ENCODE data around the gene LMTK3. TPM values are rescaled to one million over a fixed set of nuclear protein-coding genes. Genes with fewer than 3 reads are reported as not detected.

LMTK3 gene
- total RNA-seq, 1 experiment from 2014 or later, result 15.9 TPM

GRCh38 chr19:48529156-48529555 is 17.5 kb upstream of the LMTK3 start:
- Mint-ChIP-seq H3K36me3 (peaks cover 30% of the 10 kb centered on the region), H3K4me3 (no peak overlapping the region), H3K4me1 (peaks cover 6% of the 10 kb centered on the region), H3K27me3 (ENCODE audit: low read depth) (peaks cover 12% of the 10 kb centered on the region), H3K27ac (no peak overlapping the region), H3K9me3 (peaks cover 40% of the 10 kb centered on the region)
- TF ChIP-seq ZNF219 (CRISPR knock-in tag; IDR thresholded peaks at IDR 0.05; ENCODE audit: borderline replicate concordance) (no peak), NR1H2 (CRISPR knock-in tag; IDR thresholded peaks at IDR 0.05) (no peak), ZNF121 (CRISPR knock-in tag; IDR thresholded peaks at IDR 0.05) (no peak), ATF1 (CRISPR knock-in tag; IDR thresholded peaks at IDR 0.05) (no peak), NFATC4 (CRISPR knock-in tag; IDR thresholded peaks at IDR 0.05) (no peak), PRRX2 (CRISPR knock-in tag; IDR thresholded peaks at IDR 0.05) (no peak), ZNF423 (CRISPR knock-in tag; IDR thresholded peaks at IDR 0.05) (no peak), ATF2 (CRISPR knock-in tag; IDR thresholded peaks at IDR 0.05; ENCODE audit: borderline replicate concordance, low read depth) (no peak), OVOL2 (CRISPR knock-in tag; IDR thresholded peaks at IDR 0.05; ENCODE audit: borderline replicate concordance) (no peak), ZBTB21 (CRISPR knock-in tag; IDR thresholded peaks at IDR 0.05; ENCODE audit: borderline replicate concordance) (no peak), FOXJ3 (CRISPR knock-in tag; IDR thresholded peaks at IDR 0.05; ENCODE audit: borderline replicate concordance) (no peak), E2F1 (CRISPR knock-in tag; IDR thresholded peaks at IDR 0.05) (no peak)
- TF ChIP-seq, protein P1, sequence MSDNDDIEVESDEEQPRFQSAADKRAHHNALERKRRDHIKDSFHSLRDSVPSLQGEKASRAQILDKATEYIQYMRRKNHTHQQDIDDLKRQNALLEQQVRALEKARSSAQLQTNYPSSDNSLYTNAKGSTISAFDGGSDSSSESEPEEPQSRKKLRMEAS (CRISPR knock-in tag; IDR thresholded peaks at IDR 0.05), result no peak
- TF ChIP-seq, protein P2, sequence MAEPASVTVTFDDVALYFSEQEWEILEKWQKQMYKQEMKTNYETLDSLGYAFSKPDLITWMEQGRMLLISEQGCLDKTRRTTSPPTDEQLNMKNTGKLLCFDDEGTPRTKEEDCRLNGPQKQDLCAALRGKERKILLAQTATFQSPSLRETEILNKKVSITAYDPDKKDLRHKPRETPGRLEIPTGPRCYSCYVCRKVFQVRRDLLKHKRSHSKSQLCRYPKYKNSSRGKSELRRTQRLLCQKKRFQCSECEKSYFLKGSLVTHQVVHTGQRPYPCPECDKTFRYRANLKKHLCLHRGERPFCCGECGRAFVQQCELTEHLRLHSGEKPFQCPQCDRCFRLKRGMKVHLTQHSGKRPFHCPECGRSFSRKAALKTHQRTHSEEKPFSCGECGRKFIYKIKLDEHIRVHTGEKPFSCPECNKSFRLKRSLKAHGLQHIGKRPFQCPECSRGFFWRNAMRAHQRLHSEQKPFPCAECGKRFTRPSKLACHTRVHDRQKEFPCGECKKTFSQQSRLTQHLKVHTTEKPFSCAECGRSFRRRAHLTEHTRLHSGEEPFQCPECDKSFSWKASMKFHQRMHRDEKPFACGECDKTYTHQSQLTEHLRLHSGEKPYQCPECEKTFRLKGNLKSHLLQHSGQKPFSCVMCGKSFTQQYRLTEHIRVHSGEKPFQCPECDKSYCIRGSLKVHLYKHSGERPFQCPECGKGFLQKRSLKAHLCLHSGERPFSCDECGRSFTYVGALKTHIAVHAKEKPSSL (CRISPR knock-in tag; conservative IDR thresholded peaks at IDR 0.05), result no peak
- ATAC-seq, result no peak
- ChIA-PET CTCF (interaction anchor here (1.4 to 2.4 kb wide), 3 partner anchors 24 to 59 kb away, joined by 4 to 5 read pairs (median 4); no protein-coding TSS in a partner anchor), POLR2A (interaction anchor here (0.6 to 1.1 kb wide), 3 partner anchors 9 to 25 kb away, joined by 3 to 6 read pairs (median 3); no protein-coding TSS in a partner anchor)
- DNase-seq (ENCODE audit: low spot score), result no peak

GRCh38 chr19:48524732-48525131 is 13.1 kb upstream of the LMTK3 start:
- H3K36me3 Mint-ChIP-seq, result peaks cover 30% of the 10 kb centered on the region
- TF ChIP-seq IRF2 (CRISPR knock-in tag; IDR thresholded peaks at IDR 0.05; ENCODE audit: borderline replicate concordance, low read depth) (no peak), JAZF1 (CRISPR knock-in tag; IDR thresholded peaks at IDR 0.05) (no peak), TEAD4 (CRISPR knock-in tag; IDR thresholded peaks at IDR 0.05) (no peak), HMGA2 (CRISPR knock-in tag; IDR thresholded peaks at IDR 0.05) (no peak), RORB (CRISPR knock-in tag; IDR thresholded peaks at IDR 0.05) (no peak), MXD4 (CRISPR knock-in tag; IDR thresholded peaks at IDR 0.05; ENCODE audit: borderline replicate concordance) (no peak), ZNF121 (CRISPR knock-in tag; IDR thresholded peaks at IDR 0.05) (no peak), ZSCAN18 (CRISPR knock-in tag; IDR thresholded peaks at IDR 0.05) (no peak), JUN (CRISPR knock-in tag; IDR thresholded peaks at IDR 0.05) (no peak), KAT7 (CRISPR knock-in tag; IDR thresholded peaks at IDR 0.05; ENCODE audit: borderline replicate concordance) (no peak), CREB1 (CRISPR knock-in tag; IDR thresholded peaks at IDR 0.05) (no peak), ELF4 (CRISPR knock-in tag; IDR thresholded peaks at IDR 0.05; ENCODE audit: low read depth) (no peak), FOXJ3 (CRISPR knock-in tag; IDR thresholded peaks at IDR 0.05; ENCODE audit: borderline replicate concordance) (no peak), TEAD1 (CRISPR knock-in tag; IDR thresholded peaks at IDR 0.05) (no peak), ZNF423 (CRISPR knock-in tag; IDR thresholded peaks at IDR 0.05) (no peak), SMAD3 (CRISPR knock-in tag; IDR thresholded peaks at IDR 0.05; ENCODE audit: borderline replicate concordance) (no peak)
- TF ChIP-seq, protein P1 (CRISPR knock-in tag; IDR thresholded peaks at IDR 0.05), result no peak
- TF ChIP-seq, protein P3, sequence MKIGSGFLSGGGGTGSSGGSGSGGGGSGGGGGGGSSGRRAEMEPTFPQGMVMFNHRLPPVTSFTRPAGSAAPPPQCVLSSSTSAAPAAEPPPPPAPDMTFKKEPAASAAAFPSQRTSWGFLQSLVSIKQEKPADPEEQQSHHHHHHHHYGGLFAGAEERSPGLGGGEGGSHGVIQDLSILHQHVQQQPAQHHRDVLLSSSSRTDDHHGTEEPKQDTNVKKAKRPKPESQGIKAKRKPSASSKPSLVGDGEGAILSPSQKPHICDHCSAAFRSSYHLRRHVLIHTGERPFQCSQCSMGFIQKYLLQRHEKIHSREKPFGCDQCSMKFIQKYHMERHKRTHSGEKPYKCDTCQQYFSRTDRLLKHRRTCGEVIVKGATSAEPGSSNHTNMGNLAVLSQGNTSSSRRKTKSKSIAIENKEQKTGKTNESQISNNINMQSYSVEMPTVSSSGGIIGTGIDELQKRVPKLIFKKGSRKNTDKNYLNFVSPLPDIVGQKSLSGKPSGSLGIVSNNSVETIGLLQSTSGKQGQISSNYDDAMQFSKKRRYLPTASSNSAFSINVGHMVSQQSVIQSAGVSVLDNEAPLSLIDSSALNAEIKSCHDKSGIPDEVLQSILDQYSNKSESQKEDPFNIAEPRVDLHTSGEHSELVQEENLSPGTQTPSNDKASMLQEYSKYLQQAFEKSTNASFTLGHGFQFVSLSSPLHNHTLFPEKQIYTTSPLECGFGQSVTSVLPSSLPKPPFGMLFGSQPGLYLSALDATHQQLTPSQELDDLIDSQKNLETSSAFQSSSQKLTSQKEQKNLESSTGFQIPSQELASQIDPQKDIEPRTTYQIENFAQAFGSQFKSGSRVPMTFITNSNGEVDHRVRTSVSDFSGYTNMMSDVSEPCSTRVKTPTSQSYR (CRISPR knock-in tag; IDR thresholded peaks at IDR 0.05), result no peak
- CTCF ChIA-PET, result no interaction called here
- peaks cover 16% of the 10 kb centered on the region for H3K27me3 Mint-ChIP-seq (ENCODE audit: low read depth)
- no peak overlapping the region for H3K4me3 Mint-ChIP-seq
- DNase-seq (ENCODE audit: low spot score) (no peak), ATAC-seq (no peak)
- H3K9me3 Mint-ChIP-seq, result peaks cover 44% of the 10 kb centered on the region
- peaks cover 4% of the 10 kb centered on the region for H3K4me1 Mint-ChIP-seq
- POLR2A ChIA-PET, result no interaction called here
- no peak overlapping the region for H3K27ac Mint-ChIP-seq

Data from WTC11 (cell line).